Measurements from ENCODE around the gene JRKL. TPM values are rescaled to one million over a fixed set of nuclear protein-coding genes. Genes with fewer than 3 reads are reported as not detected.
"Not testable (repeated sequence)": the region's sequence is repeated elsewhere in the genome, so short reads cannot be mapped to it uniquely, and the experiment has no call there.

JRKL gene
- polyA plus RNA-seq, 6 donors from 2014 or later = 3.0 to 5.7 (median 4.1) TPM; not detected in 1

GRCh38 chr11:96412761-96413381 is 23.1 kb downstream of the JRKL start:
- Mint-ChIP-seq H3K27me3 (peaks cover 17 to 31% (median 27%) of the 10 kb centered on the region in 3 donors), H3K4me3 (no peak overlapping the region), H3K9me3 (peaks cover 0 to 1% (median 0%) of the 10 kb centered on the region in 7 donors), H3K4me1 (no peaks in the 10 kb centered on the region), H3K27ac (no peak overlapping the region), H3K36me3 (no peaks in the 10 kb centered on the region)
- DNase-seq (no peak), ATAC-seq (ENCODE audit: low read depth in 2 of 2) (no peak)

- Mint-ChIP-seq H3K27me3 (peaks cover 17 to 31% (median 28%) of the 10 kb centered on the region in 3 donors), H3K36me3 (no peaks in the 10 kb centered on the region), H3K4me3 (no peak overlapping the region), H3K27ac (no peak overlapping the region), H3K4me1 (no peaks in the 10 kb centered on the region), H3K9me3 (peaks cover 0 to 1% (median 0%) of the 10 kb centered on the region in 7 donors)
- ATAC-seq (ENCODE audit: low read depth in 2 of 2) (no peak), DNase-seq (no peak)
Observed at GRCh38 chr11:96413408-96413807, 23.6 kb downstream of the JRKL start.

- peaks cover 15 to 34% (median 17%) of the 10 kb centered on the region in 3 donors for H3K27me3 Mint-ChIP-seq
- H3K9me3 Mint-ChIP-seq = no peaks in the 10 kb centered on the region
- H3K4me1 Mint-ChIP-seq = no peaks in the 10 kb centered on the region
- no peak overlapping the region for H3K27ac Mint-ChIP-seq
- H3K4me3 Mint-ChIP-seq = no peak overlapping the region
- DNase-seq (no peak), ATAC-seq (ENCODE audit: low read depth in 2 of 2) (no peak)
- no peaks in the 10 kb centered on the region for H3K36me3 Mint-ChIP-seq
Observed at GRCh38 chr11:96424693-96425092, 34.9 kb downstream of the JRKL start.

GRCh38 chr11:96430668-96431067 is 40.9 kb downstream of the JRKL start:
- Mint-ChIP-seq H3K4me3 (no peak overlapping the region), H3K27ac (no peak overlapping the region), H3K4me1 (no peaks in the 10 kb centered on the region), H3K36me3 (peaks cover 0 to 8% of the 10 kb centered on the region in 2 donors), H3K27me3 (peaks cover 28 to 46% (median 46%) of the 10 kb centered on the region in 3 donors), H3K9me3 (peaks cover 3 to 13% (median 8%) of the 10 kb centered on the region in 7 donors)
- ATAC-seq (ENCODE audit: low read depth in 2 of 2) (no peak), DNase-seq (peak; percentile 2)

- not testable (repeated sequence) for H3K36me3 Mint-ChIP-seq; DNase-seq; ATAC-seq (ENCODE audit: low read depth in 2 of 2); H3K4me1 Mint-ChIP-seq; H3K4me3 Mint-ChIP-seq; H3K27ac Mint-ChIP-seq
- H3K9me3 Mint-ChIP-seq = peaks cover 3 to 13% (median 8%) of the 10 kb centered on the region in 7 donors
- H3K27me3 Mint-ChIP-seq = peaks cover 26 to 66% (median 65%) of the 10 kb centered on the region in 3 donors
Observed at GRCh38 chr11:96432654-96433053, 42.8 kb downstream of the JRKL start.

Other genes with a start within 250 kb of the JRKL start
- 1 to 10 TPM in 5 of 6 donors, under 1 TPM in 1; 0.06 to 9.0 (median 3.5) TPM for gene MAML2, start 46.8 kb upstream of the JRKL start, polyA plus RNA-seq (ENCODE audit: low read depth in 6 of 6)
- gene CCDC82, start 101 bp upstream of the JRKL start, polyA plus RNA-seq (ENCODE audit: low read depth in 6 of 6) = 10 to 100 TPM; 17.0 to 35.1 (median 25.9) TPM

All from naive B cell (primary cell).